ENCODE data around the gene JPT2.

- TF ChIP-seq POLR2A (IDR thresholded peaks at IDR 0.05) (no peak), CTCF (IDR thresholded peaks at IDR 0.05) (no peak)
These were observed 48.8 kb downstream of the JPT2 start for GRCh38 chr16:1726661-1727502.

All from heart left ventricle (tissue), 13 donors.